HL-60 (cell line): Measurements from ENCODE around the gene TEAD2.

ENCODE experiments used
- DNase-seq, 2 experiments: peaks; one replicate each; pipeline ENCODE4 v3.0.0-alpha.2; 2010 to 2020; ENCODE audit warnings: low read depth in 1 of 2, low spot score in 1 of 2
- H3K27ac ChIP-seq: fragments of 250-450 bp; sonication (Bioruptor Pico); replicated peaks from 2 replicates; pipeline ENCODE4 v1.5.1; 2020; ENCODE audit warnings: mild to moderate bottlenecking, moderate library complexity
- H3K27me3 ChIP-seq: fragments of 250-450 bp; sonication (Bioruptor Pico); 2 replicates; pipeline ENCODE4 v1.5.1; 2021; ENCODE audit warnings: mild to moderate bottlenecking, moderate library complexity; ENCODE audit not compliant: insufficient read depth, poor library complexity, severe bottlenecking
- H3K4me3 ChIP-seq: replicated peaks from 2 replicates; pipeline ENCODE4 v1.5.1; 2011; ENCODE audit warnings: mild to moderate bottlenecking, control low read depth, low read length; ENCODE audit not compliant: insufficient read depth
- CTCF ChIP-seq: IDR thresholded peaks from one replicate; pipeline ENCODE4 v1.5.1; 2011; ENCODE audit warnings: low read length, control low read depth, inconsistent platforms; ENCODE audit not compliant: insufficient read depth
- GABPA ChIP-seq: IDR thresholded peaks from 2 replicates; pipeline ENCODE4 v1.6.1; 2012; ENCODE audit warnings: low read depth
- POLR2AphosphoS5 ChIP-seq: IDR thresholded peaks from 2 replicates; pipeline ENCODE4 v1.6.1; 2012; ENCODE audit warnings: low read depth
- REST ChIP-seq: IDR thresholded peaks from 2 replicates; pipeline ENCODE4 v1.6.1; 2012; ENCODE audit warnings: low read depth; ENCODE audit not compliant: insufficient replicate concordance
- SPI1 ChIP-seq: IDR thresholded peaks from 2 replicates; pipeline ENCODE4 v1.6.1; 2012; ENCODE audit warnings: low read depth, mild to moderate bottlenecking, borderline replicate concordance

TEAD2 gene

GRCh38 chr19:49359851-49360820, 2.1 kb downstream of the TEAD2 start:
- no peak for DNase-seq
- Histone ChIP-seq H3K27me3 (peaks cover 29% of the 10 kb centered on the region), H3K27ac (no peak overlapping the region), H3K4me3 (no peak overlapping the region)
- no peak for TF ChIP-seq POLR2AphosphoS5
- no peak for TF ChIP-seq GABPA
- no peak for TF ChIP-seq CTCF
- no peak for TF ChIP-seq SPI1
- no peak for TF ChIP-seq REST

GRCh38 chr19:49357186-49357585, 5.0 kb downstream of the TEAD2 start:
- no peak overlapping the region for H3K27ac ChIP-seq
- no peak for DNase-seq
- TF ChIP-seq REST (no peak), GABPA (no peak), POLR2AphosphoS5 (no peak)
- no peak overlapping the region for H3K4me3 ChIP-seq
- peaks cover 13% of the 10 kb centered on the region for H3K27me3 ChIP-seq

GRCh38 chr19:49356382-49356781, 5.8 kb downstream of the TEAD2 start:
- TF ChIP-seq REST (no peak), CTCF (no peak), GABPA (no peak), SPI1 (no peak), POLR2AphosphoS5 (no peak)
- Histone ChIP-seq H3K27me3 (peaks cover 5% of the 10 kb centered on the region), H3K27ac (no peak overlapping the region), H3K4me3 (no peak overlapping the region)
- DNase-seq = no peak
